OCI-LY7 (cell line): ENCODE measurements around the gene CCDC121. TPM values are rescaled to one million over a fixed set of nuclear protein-coding genes. Genes with fewer than 3 reads are reported as not detected.

Experiments
- Bru-seq: library from RNA; stranded (reverse); fragments of 400-500 nt; gene quantifications from one replicate; lab custom pipeline; 2021; lab: Mats Ljungman, UMichigan
- BruChase-seq, 2 experiments: library from RNA; stranded (reverse); fragments of 400-500 nt; gene quantifications; one replicate each; lab custom pipeline; 2021; lab: Mats Ljungman, UMichigan
- BruUV-seq: library from RNA; stranded (reverse); fragments of 400-500 nt; replicated peaks from 2 replicates; lab custom pipeline; 2021; lab: Mats Ljungman, UMichigan
- CTCF ChIA-PET: fragments of 300-600 bp; sonication (Branson Sonifier 250); formaldehyde crosslinking; loops from one replicate; lab custom pipeline; 2022; ENCODE audit warnings: antibody characterized with exemption; ENCODE audit not compliant: unreplicated experiment; lab: Charles Lee
- POLR2A ChIA-PET: fragments of 300-600 bp; sonication (Branson Sonifier 250); formaldehyde crosslinking; loops from one replicate; lab custom pipeline; 2022; ENCODE audit warnings: antibody characterized with exemption; lab: Charles Lee
- DNase-seq: peaks from one replicate; pipeline ENCODE4 v3.0.0-alpha.2; 2015; ENCODE audit warnings: low spot score
- H2AFZ ChIP-seq: fragments of 200-600 bp; sonication (generic), shearing (Covaris generic); 2 replicates; pipeline ENCODE4 v1.6.1; 2014; ENCODE audit warnings: mild to moderate bottlenecking, antibody characterized with exemption, low read length, moderate library complexity
- H3K27ac ChIP-seq: fragments of 200-600 bp; sonication (generic); 2 replicates; pipeline ENCODE4 v1.5.1; 2014; ENCODE audit warnings: mixed run types, low read depth, mild to moderate bottlenecking, moderate library complexity, low read length, inconsistent platforms; ENCODE audit not compliant: poor library complexity, severe bottlenecking
- H3K36me3 ChIP-seq: fragments of 200-600 bp; sonication (generic); 2 replicates; pipeline ENCODE4 v1.6.1; 2014; ENCODE audit warnings: mild to moderate bottlenecking, antibody characterized with exemption, low read length, moderate library complexity, mixed read lengths; ENCODE audit not compliant: insufficient read depth
- H3K4me1 ChIP-seq: fragments of 200-600 bp; sonication (generic); 2 replicates; pipeline ENCODE4 v1.5.1; 2014; ENCODE audit warnings: mild to moderate bottlenecking, low read length; ENCODE audit not compliant: insufficient read depth, poor library complexity, severe bottlenecking
- H3K4me2 ChIP-seq: fragments of 200-600 bp; sonication (generic); 2 replicates; pipeline ENCODE4 v1.6.1; 2014; ENCODE audit warnings: mild to moderate bottlenecking, low read length
- H3K4me3 ChIP-seq: fragments of 200-600 bp; sonication (generic); 2 replicates; pipeline ENCODE4 v1.5.1; 2014; ENCODE audit warnings: mild to moderate bottlenecking, low read depth, low read length; ENCODE audit not compliant: poor library complexity, severe bottlenecking
- H3K79me2 ChIP-seq: fragments of 200-600 bp; sonication (generic); 2 replicates; pipeline ENCODE4 v1.6.1; 2016; ENCODE audit warnings: low read depth, mild to moderate bottlenecking, low read length, moderate library complexity, mixed read lengths; ENCODE audit not compliant: insufficient read depth
- H3K9me2 ChIP-seq: fragments of 200-600 bp; sonication (generic); 2 replicates; pipeline ENCODE4 v1.6.1; 2016; ENCODE audit warnings: mild to moderate bottlenecking, low read length, mixed read lengths; ENCODE audit not compliant: insufficient read depth
- H3K9me3 ChIP-seq: fragments of 200-600 bp; sonication (generic); 2 replicates; pipeline ENCODE4 v1.6.1; 2014; ENCODE audit warnings: mild to moderate bottlenecking, mixed run types, low read length, mixed read lengths
- H4K20me1 ChIP-seq: fragments of 200-600 bp; sonication (generic); 2 replicates; pipeline ENCODE4 v1.6.1; 2014; ENCODE audit warnings: mild to moderate bottlenecking, antibody characterized with exemption, low read length, moderate library complexity, mixed read lengths; ENCODE audit not compliant: insufficient read depth
- CTCF ChIP-seq: fragments of 200-600 bp; sonication (generic); conservative IDR thresholded peaks from 2 replicates; pipeline ENCODE4 v1.5.1; 2014; ENCODE audit warnings: mild to moderate bottlenecking, antibody characterized with exemption, low read length, moderate library complexity, mixed read lengths
- EZH2phosphoT487 ChIP-seq: fragments of 200-600 bp; sonication (generic); IDR thresholded peaks from 2 replicates; pipeline ENCODE4 v1.6.1; 2018; ENCODE audit warnings: low read depth, borderline replicate concordance, mild to moderate bottlenecking, mixed run types, antibody characterized with exemption, low read length, moderate library complexity, mixed read lengths
- intact Hi-C: fragments of 100-400 bp; cut with micrococcal nuclease; formaldehyde crosslinking; loops from one replicate; pipeline ENCODE4 v1.10.0; 2022; ENCODE audit not compliant: unreplicated experiment
- long read RNA-seq: library from polyadenylated mRNA; stranded (forward); transcript quantifications from one replicate; pipeline ENCODE4 v2.0.0, GENCODE V29; 2022
- total RNA-seq, 2 experiments: library from RNA; depleted of rRNA in 1 of 2; stranded (reverse); fragments of >200 nt in 1 of 2; shearing (Covaris generic) in 1 of 2; gene quantifications; 2 replicates each; pipeline ENCODE4 v1.2.3, GENCODE V29; 2014 to 2022

CCDC121 gene
- total RNA-seq (2014; rRNA removed; shearing (Covaris generic)) (5.1 and 9.2 TPM in 2 replicates), total RNA-seq (2022) (4.7 and 7.7 TPM in 2 replicates), Bru-seq, nascent RNA (percentile 51 among the genes with signal in this experiment), BruChase-seq, experiment 1, labeled RNA remaining after a 6-hour chase (percentile 43 among the genes with signal in this experiment), BruChase-seq, experiment 2, labeled RNA remaining after a 2-hour chase (percentile 57 among the genes with signal in this experiment)
- long read RNA-seq, partial matches to known transcripts = 2 of 12 reads
- long read RNA-seq, other reads (novel, unspliced or antisense) = 1 of 12 reads

- Histone ChIP-seq H3K79me2 (peaks cover 17% of the 10 kb centered on the region; the same call in 1 of the 2 replicates), H3K9me3 (no peaks in the 10 kb centered on the region), H3K9me2 (no peaks in the 10 kb centered on the region), H2AFZ (peak within 1 kb of the TSS; percentile 95), H3K36me3 (peaks cover 51% of the 10 kb centered on the region), H3K4me1 (peaks cover 32% of the 10 kb centered on the region), H4K20me1 (no peaks in the 10 kb centered on the region), H3K27ac (peak within 1 kb of the TSS; percentile 81), H3K4me2 (peak within 1 kb of the TSS; percentile 99), H3K4me3 (peak within 1 kb of the TSS; percentile 96)
- TF ChIP-seq EZH2phosphoT487 = no peak
- TF ChIP-seq CTCF = no peak
- TSS peak; percentile 46 for BruUV-seq
- CTCF ChIA-PET = no interaction called here
- intact Hi-C loops = loop anchor here (1.0 to 5.0 kb wide), 4 partner anchors 47 to 259 kb away; partner anchors contain the start of genes EIF2B4, NRBP1, PPM1G and SNX17
- POLR2A ChIA-PET = interaction anchor here (0.7 to 1.7 kb wide), 3 partner anchors 15 to 180 kb away, joined by 4 to 5 read pairs (median 4); no protein-coding TSS in a partner anchor
- DNase-seq = peak; percentile 92
Measured at GRCh38 chr2:27628767-27629709, at the start of gene CCDC121, which contains the start of gene GPN1. Gene CCDC121 (minus strand): TSS chr2:27629012. CDS start chr2:27627799, 1,213 bp downstream. Gene GPN1 (plus strand): TSS chr2:27629050. CDS start chr2:27629059, 9 bp downstream.

GRCh38 chr2:27672723-27673486 lies 44.1 kb upstream of the CCDC121 start:
- Histone ChIP-seq H3K9me2 (no peaks in the 10 kb centered on the region), H3K79me2 (no peaks in the 10 kb centered on the region), H3K9me3 (no peaks in the 10 kb centered on the region), H3K4me1 (no peaks in the 10 kb centered on the region), H3K36me3 (peaks cover 80% of the 10 kb centered on the region), H4K20me1 (no peaks in the 10 kb centered on the region), H3K27ac (no peak overlapping the region), H2AFZ (no peak overlapping the region), H3K4me2 (no peak overlapping the region), H3K4me3 (no peak overlapping the region)
- CTCF ChIA-PET = no interaction called here
- intact Hi-C loops = no loop called here
- TF ChIP-seq CTCF (no peak), EZH2phosphoT487 (no peak)
- DNase-seq = no peak
- BruUV-seq = no TSS peak
- POLR2A ChIA-PET = interaction anchor here (0.6 to 1.0 kb wide), 3 partner anchors 26 to 315 kb away, joined by 3 to 5 read pairs (median 3); no protein-coding TSS in a partner anchor
